Tibial nerve (tissue), 4 donors: ENCODE results near the gene FOXO3B.
"Not testable (repeated sequence)": the region's sequence is repeated elsewhere in the genome, so short reads cannot be mapped to it uniquely, and the experiment has no call there.

Experiments
- CTCF ChIP-seq, 5 experiments: fragments of 200-600 bp in 3 of 5; fragments of 450-650 bp in 2 of 5; sonication (generic) in 3 of 5; IDR thresholded peaks; one replicate each; pipeline ENCODE4 v1.5.1; 2016 to 2019; ENCODE audit warnings: antibody characterized with exemption in 5 of 5, mild to moderate bottlenecking in 3 of 5, moderate library complexity in 2 of 5
- EP300 ChIP-seq, 2 donors: sonication (generic); formaldehyde crosslinking; IDR thresholded peaks; one replicate each; pipeline ENCODE4 v1.6.1; 2017; ENCODE audit warnings: antibody characterized with exemption in 2 of 2, mild to moderate bottlenecking in 1 of 2
- POLR2A ChIP-seq, 2 donors: fragments of 450-650 bp; IDR thresholded peaks; one replicate each; pipeline ENCODE4 v1.6.1; 2017; ENCODE audit warnings: antibody characterized with exemption in 2 of 2, mild to moderate bottlenecking in 2 of 2, moderate library complexity in 2 of 2

DNA sequence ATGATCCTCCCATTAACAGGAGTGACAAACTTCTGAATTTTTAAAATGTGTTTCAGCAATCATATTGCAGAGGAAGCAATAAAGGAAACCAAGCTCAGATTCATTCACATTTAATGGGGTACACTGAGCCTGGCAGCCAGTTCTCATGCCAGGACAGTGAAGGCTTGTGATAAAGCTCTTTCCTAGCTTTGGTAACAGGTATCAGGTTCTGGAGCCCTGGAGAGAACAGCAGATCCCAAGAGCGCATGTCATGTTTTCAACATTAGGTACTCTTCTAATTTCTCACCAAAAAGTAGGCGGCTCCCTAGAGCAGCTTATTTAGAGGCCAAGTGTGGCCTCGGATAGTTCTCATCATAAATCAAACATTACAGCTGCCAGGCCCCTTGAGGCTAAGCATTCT, 14.6 kb downstream of the FOXO3B start:
- not testable (repeated sequence) for TF ChIP-seq CTCF, POLR2A, EP300 (IDR thresholded peaks at IDR 0.05)
